Body of pancreas (tissue), 4 donors: ENCODE data around the gene ATPAF2. TPM values are rescaled to one million over a fixed set of nuclear protein-coding genes. Genes with fewer than 3 reads are reported as not detected.

ENCODE experiments used
- ATAC-seq: fragments of 150-250 bp; one replicate; pipeline ENCODE4 v1.9.1; 2016
- DNase-seq, 4 donors: peaks; one replicate each; pipeline ENCODE4 v3.0.0-alpha.2; 2019
- H3K27ac ChIP-seq, 4 donors: fragments of 200-600 bp; sonication (generic); 1 replicate in 3 of 4; 2 replicates in 1 of 4; pipeline versions ENCODE4 v1.5.1 to v1.6.1; 2016 to 2019; ENCODE audit warnings: mild to moderate bottlenecking in 1 of 4, mixed read lengths in 1 of 4, moderate library complexity in 1 of 4
- H3K27me3 ChIP-seq, 2 donors: fragments of 200-600 bp; sonication (generic); one replicate each; pipeline ENCODE4 v1.6.0; 2016; ENCODE audit warnings: mild to moderate bottlenecking in 1 of 2
- H3K36me3 ChIP-seq, 2 donors: fragments of 200-600 bp; sonication (generic); replicated peaks in 1 of 2; 2 replicates each; pipeline ENCODE4 v1.5.1; 2016; ENCODE audit warnings: low read depth in 2 of 2; ENCODE audit not compliant: insufficient read depth in 1 of 2
- H3K4me1 ChIP-seq: fragments of 200-600 bp; sonication (generic); one replicate; pipeline ENCODE4 v1.6.0; 2016
- H3K4me3 ChIP-seq, 2 donors: fragments of 200-600 bp; sonication (generic); 1 replicate in 1 of 2; 2 replicates in 1 of 2; pipeline ENCODE4 v1.5.1; 2016 to 2019
- H3K9me3 ChIP-seq, 3 donors: fragments of 200-600 bp; sonication (generic); 1 replicate in 2 of 3; 2 replicates in 1 of 3; pipeline ENCODE4 v1.5.1; 2016
- CTCF ChIP-seq, 7 experiments: fragments of 450-650 bp in 4 of 7; fragments of 200-600 bp in 3 of 7; sonication (generic) in 3 of 7; IDR thresholded peaks; one replicate each; pipeline ENCODE4 v1.5.1; 2016 to 2019; ENCODE audit warnings: antibody characterized with exemption in 7 of 7
- POLR2A ChIP-seq, 3 donors: fragments of 450-650 bp; IDR thresholded peaks; one replicate each; pipeline ENCODE4 v1.6.1; 2016; ENCODE audit warnings: antibody characterized with exemption in 3 of 3, mild to moderate bottlenecking in 2 of 3
- WGBS, 2 donors: methylation state at CpG; one replicate each; pipeline ENCODE4 v1.1.5; 2017; 5-methylcytosine and 5-hydroxymethylcytosine counted together
- intact Hi-C: fragments of 100-400 bp; cut with DNase I; formaldehyde crosslinking; loops from one replicate; pipeline ENCODE4 v1.15.1; 2023
- total RNA-seq, 2 donors: library from RNA; depleted of rRNA; stranded (reverse); fragments of >200 nt; gene quantifications; one replicate each; pipeline ENCODE4 v1.1.0, GENCODE V29; 2016

ATPAF2 gene
- total RNA-seq, 2 donors from 2014 or later, result 10.9 to 34.3 TPM

- TF ChIP-seq CTCF (IDR thresholded peaks at IDR 0.05), result peak in 2 of 7 experiments; percentile 11 to 13
- no peak for TF ChIP-seq POLR2A (IDR thresholded peaks at IDR 0.05)
- WGBS, 2 donors, result 60 to 97% methylated on average over 6 to 18 of the region's 18 CpGs
- intact Hi-C loops, result no loop called here
- Histone ChIP-seq H3K4me3 (no peak overlapping the region), H3K36me3 (no peaks in the 10 kb centered on the region), H3K27me3 (no peaks in the 10 kb centered on the region), H3K27ac (no peak overlapping the region), H3K4me1 (no peaks in the 10 kb centered on the region), H3K9me3 (no peaks in the 10 kb centered on the region)
- ATAC-seq, result no peak
- DNase-seq, result peak in 1 of 4 donors; percentile 38
These were observed 44.5 kb downstream of the ATPAF2 start for GRCh38 chr17:17994271-17995069.

- no peak for TF ChIP-seq CTCF (IDR thresholded peaks at IDR 0.05)
- TF ChIP-seq POLR2A (IDR thresholded peaks at IDR 0.05), result no peak
- ATAC-seq, result no peak
- intact Hi-C loops, result no loop called here
These were observed 45.1 kb downstream of the ATPAF2 start for GRCh38 chr17:17993852-17994251.

GRCh38 chr17:17993366-17993765, 45.6 kb downstream of the ATPAF2 start:
- DNase-seq, result no peak
- intact Hi-C loops, result no loop called here
- 65 to 67% methylated on average over 2 of the region's 2 CpGs for WGBS, 2 donors

More at GRCh38 chr17:17993852-17994251, 45.1 kb downstream of the ATPAF2 start:
- no peak for DNase-seq
- no peak overlapping the region for H3K4me3 ChIP-seq
- H3K9me3 ChIP-seq, result no peaks in the 10 kb centered on the region
- no peaks in the 10 kb centered on the region for H3K27me3 ChIP-seq
- H3K4me1 ChIP-seq, result no peaks in the 10 kb centered on the region
- H3K27ac ChIP-seq, result no peak overlapping the region
- WGBS, 2 donors, result 91 to 93% methylated on average over 7 to 12 of the region's 12 CpGs
- no peaks in the 10 kb centered on the region for H3K36me3 ChIP-seq

GRCh38 chr17:17990282-17990681, 48.7 kb downstream of the ATPAF2 start:
- TF ChIP-seq CTCF (IDR thresholded peaks at IDR 0.05) (no peak), POLR2A (IDR thresholded peaks at IDR 0.05) (no peak)
- intact Hi-C loops, result no loop called here
- Histone ChIP-seq H3K4me1 (no peaks in the 10 kb centered on the region), H3K27me3 (no peaks in the 10 kb centered on the region), H3K9me3 (no peaks in the 10 kb centered on the region), H3K36me3 (no peaks in the 10 kb centered on the region), H3K27ac (no peak overlapping the region), H3K4me3 (no peak overlapping the region)
- 77 to 95% methylated on average over 2 of the region's 2 CpGs for WGBS, 2 donors
- ATAC-seq (no peak), DNase-seq (no peak)

More at GRCh38 chr17:17993366-17993765, 45.6 kb downstream of the ATPAF2 start:
- no peak overlapping the region for H3K4me3 ChIP-seq
- no peaks in the 10 kb centered on the region for H3K9me3 ChIP-seq
- H3K4me1 ChIP-seq, result no peaks in the 10 kb centered on the region
- no peaks in the 10 kb centered on the region for H3K36me3 ChIP-seq
- no peak overlapping the region for H3K27ac ChIP-seq
- no peaks in the 10 kb centered on the region for H3K27me3 ChIP-seq
- ATAC-seq, result no peak
- no peak for TF ChIP-seq CTCF (IDR thresholded peaks at IDR 0.05)
- no peak for TF ChIP-seq POLR2A (IDR thresholded peaks at IDR 0.05)

GRCh38 chr17:17989618-17990017, 49.4 kb downstream of the ATPAF2 start:
- intact Hi-C loops, result no loop called here

More at GRCh38 chr17:17989618-17990017, 49.4 kb downstream of the ATPAF2 start:
- Histone ChIP-seq H3K36me3 (no peaks in the 10 kb centered on the region), H3K4me3 (no peak overlapping the region), H3K27ac (no peak overlapping the region), H3K27me3 (no peaks in the 10 kb centered on the region), H3K4me1 (no peaks in the 10 kb centered on the region), H3K9me3 (no peaks in the 10 kb centered on the region)
- TF ChIP-seq CTCF (IDR thresholded peaks at IDR 0.05) (no peak), POLR2A (IDR thresholded peaks at IDR 0.05) (no peak)
- WGBS, 2 donors, result 80 to 83% methylated on average over 8 to 10 of the region's 10 CpGs
- no peak for ATAC-seq
- DNase-seq, result no peak
